ENCODE results near the gene DAND5.
A peak's percentile ranks its signal among the peaks of the same experiment; 100 is the strongest.

DNA sequence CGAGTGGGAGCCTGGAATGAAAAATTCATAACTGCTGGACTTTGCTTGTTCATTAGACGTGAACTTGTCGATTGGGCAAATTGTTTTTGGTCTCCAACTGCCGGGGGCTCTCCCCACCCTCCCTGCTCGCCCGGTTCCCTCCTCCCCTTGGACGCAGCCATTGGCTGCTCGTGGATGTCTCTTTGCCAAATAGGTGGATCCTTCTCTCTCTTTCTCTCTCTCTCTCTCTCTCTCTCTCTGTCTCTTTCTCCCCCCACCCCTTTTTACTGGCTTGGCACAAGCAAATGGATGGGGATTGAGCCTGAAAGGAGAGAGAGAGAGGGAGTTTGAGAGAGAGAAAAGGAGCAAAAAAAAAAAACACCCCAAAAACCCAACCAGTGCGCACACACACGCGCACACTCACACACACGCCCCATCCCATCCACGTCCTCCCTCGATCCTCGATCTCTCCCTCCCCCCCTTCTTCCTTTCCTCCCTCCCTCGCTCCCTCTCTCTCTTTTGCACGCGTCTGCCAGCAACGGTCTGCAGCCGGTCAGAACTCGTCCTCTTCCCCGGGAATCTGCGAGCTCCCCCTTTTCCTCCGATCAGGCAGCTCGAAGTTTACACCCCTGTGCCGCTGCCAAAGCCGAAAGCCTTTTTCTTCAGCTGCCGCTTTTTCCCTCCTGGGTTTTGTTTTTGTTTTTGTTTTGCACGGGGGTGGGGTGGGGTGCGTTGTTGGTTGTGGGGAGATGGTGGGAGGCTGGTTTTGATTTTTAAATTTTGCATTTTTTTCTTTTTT lies 53.7 kb downstream of the DAND5 start:
- TF ChIP-seq, protein P1, sequence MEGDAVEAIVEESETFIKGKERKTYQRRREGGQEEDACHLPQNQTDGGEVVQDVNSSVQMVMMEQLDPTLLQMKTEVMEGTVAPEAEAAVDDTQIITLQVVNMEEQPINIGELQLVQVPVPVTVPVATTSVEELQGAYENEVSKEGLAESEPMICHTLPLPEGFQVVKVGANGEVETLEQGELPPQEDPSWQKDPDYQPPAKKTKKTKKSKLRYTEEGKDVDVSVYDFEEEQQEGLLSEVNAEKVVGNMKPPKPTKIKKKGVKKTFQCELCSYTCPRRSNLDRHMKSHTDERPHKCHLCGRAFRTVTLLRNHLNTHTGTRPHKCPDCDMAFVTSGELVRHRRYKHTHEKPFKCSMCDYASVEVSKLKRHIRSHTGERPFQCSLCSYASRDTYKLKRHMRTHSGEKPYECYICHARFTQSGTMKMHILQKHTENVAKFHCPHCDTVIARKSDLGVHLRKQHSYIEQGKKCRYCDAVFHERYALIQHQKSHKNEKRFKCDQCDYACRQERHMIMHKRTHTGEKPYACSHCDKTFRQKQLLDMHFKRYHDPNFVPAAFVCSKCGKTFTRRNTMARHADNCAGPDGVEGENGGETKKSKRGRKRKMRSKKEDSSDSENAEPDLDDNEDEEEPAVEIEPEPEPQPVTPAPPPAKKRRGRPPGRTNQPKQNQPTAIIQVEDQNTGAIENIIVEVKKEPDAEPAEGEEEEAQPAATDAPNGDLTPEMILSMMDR (IDR thresholded peaks at IDR 0.05), result no peak
- TF ChIP-seq EZH2 (IDR thresholded peaks at IDR 0.05), result peak; percentile 83
- TF ChIP-seq EZH2phosphoT487 (IDR thresholded peaks at IDR 0.05), result peak; percentile 64
